K562 (cell line): Measurements from ENCODE around the gene BRAP. TPM values are rescaled to one million over a fixed set of nuclear protein-coding genes. Genes with fewer than 3 reads are reported as not detected.

Source experiments
- CBFA2T2 ChIP-seq: fragments of 450-650 bp; conservative IDR thresholded peaks from 2 replicates; pipeline ENCODE4 v1.6.1; 2017; ENCODE audit warnings: mild to moderate bottlenecking
- CCNT2 ChIP-seq: IDR thresholded peaks from 2 replicates; pipeline ENCODE4 v1.6.1; 2011; ENCODE audit warnings: borderline replicate concordance, low read depth, mild to moderate bottlenecking, moderate library complexity, mixed read lengths, low read length; ENCODE audit not compliant: insufficient read length; ENCODE audit errors: extremely low read depth
- CREB5 ChIP-seq: fragments of 250-450 bp; sonication (Bioruptor Pico); IDR thresholded peaks from 2 replicates; pipeline ENCODE4 v1.5.0; 2020; ENCODE audit warnings: mild to moderate bottlenecking
- KDM2B ChIP-seq: fragments of 250-450 bp; sonication (Bioruptor Pico); IDR thresholded peaks from 2 replicates; pipeline ENCODE4 v1.8.0; 2021; ENCODE audit warnings: mild to moderate bottlenecking, moderate library complexity
- POU5F1 ChIP-seq: fragments of 150-350 bp; IDR thresholded peaks from 2 replicates; pipeline ENCODE4 v1.6.1; 2014; ENCODE audit warnings: borderline replicate concordance, low read length, low read depth, mild to moderate bottlenecking; ENCODE audit not compliant: partially characterized antibody
- SOX6 ChIP-seq: fragments of 450-650 bp; IDR thresholded peaks from 2 replicates; pipeline ENCODE4 v1.6.1; 2014; ENCODE audit warnings: mild to moderate bottlenecking
- TAF15 ChIP-seq: fragments of 200-400 bp; formaldehyde crosslinking; IDR thresholded peaks from 2 replicates; pipeline ENCODE4 v1.6.1; 2017; ENCODE audit warnings: mild to moderate bottlenecking, low read depth, low read length, moderate library complexity
- TAL1 ChIP-seq: fragments of 450-650 bp; IDR thresholded peaks from 2 replicates; pipeline ENCODE4 v1.6.1; 2016; ENCODE audit warnings: mild to moderate bottlenecking
- XRCC4 ChIP-seq: IDR thresholded peaks from one replicate; pipeline ENCODE4 v1.6.1; 2011; ENCODE audit not compliant: insufficient read depth, insufficient read length; ENCODE audit errors: extremely low read depth
- ZNF263 ChIP-seq: sonication (generic); formaldehyde crosslinking; IDR thresholded peaks from 2 replicates; pipeline ENCODE4 v1.8.0; 2022; ENCODE audit warnings: mild to moderate bottlenecking, missing genetic modification reagents, borderline replicate concordance
- polyA plus RNA-seq, 8 experiments: library from polyadenylated mRNA; depleted of rRNA in 4 of 8; stranded (reverse) in 5 of 8; unstranded in 3 of 8; fragments of >200 nt; fragmentation: Nextera tagmentation in 2 of 8; fragmentation: Illumina TruSeq in 1 of 8; extraction: Ambion mirVana in 2 of 8; extraction: Trizol in 1 of 8; gene quantifications; 2 replicates each; pipeline versions ENCODE4 v1.2.1 to v1.2.3, GENCODE V29; 2011 to 2014; ENCODE audit warnings: inconsistent platforms in 1 of 8, missing spikeins in 1 of 8
- total RNA-seq, 7 experiments: library from RNA; depleted of rRNA in 6 of 7; stranded (reverse); fragments of >200 nt in 6 of 7; fragmentation: Illumina TruSeq in 2 of 7; extraction: Trizol in 2 of 7; gene quantifications; 2 replicates each; pipeline versions ENCODE4 v1.2.1 to v1.2.3, GENCODE V29; 2011 to 2021; ENCODE audit warnings: low replicate concordance in 1 of 7
- TF ChIP-seq, protein P1 (sequence below), 2 experiments: fragments of 450-650 bp; IDR thresholded peaks; 2 replicates each; pipeline ENCODE4 v1.6.1; 2016; ENCODE audit warnings: mild to moderate bottlenecking in 2 of 2, borderline replicate concordance in 1 of 2, low read depth in 1 of 2, moderate library complexity in 1 of 2
- TF ChIP-seq, protein P2 (sequence below): fragments of 450-650 bp; IDR thresholded peaks from one replicate; pipeline ENCODE4 v1.6.1; 2018; ENCODE audit warnings: mild to moderate bottlenecking, moderate library complexity; ENCODE audit not compliant: partially characterized antibody
- TF ChIP-seq, protein P3 (sequence below): IDR thresholded peaks from 2 replicates; pipeline ENCODE4 v1.6.1; 2012; ENCODE audit warnings: low read depth, low read length, improper control_type of control experiment, borderline replicate concordance

The BRAP gene
- total and polyA plus RNA-seq, 9 of the 15 experiments (the other 6 are each of a cell fraction or from before 2014, with no cell fraction given): 2.2 to 32.6 (median 27.5) TPM

DNA sequence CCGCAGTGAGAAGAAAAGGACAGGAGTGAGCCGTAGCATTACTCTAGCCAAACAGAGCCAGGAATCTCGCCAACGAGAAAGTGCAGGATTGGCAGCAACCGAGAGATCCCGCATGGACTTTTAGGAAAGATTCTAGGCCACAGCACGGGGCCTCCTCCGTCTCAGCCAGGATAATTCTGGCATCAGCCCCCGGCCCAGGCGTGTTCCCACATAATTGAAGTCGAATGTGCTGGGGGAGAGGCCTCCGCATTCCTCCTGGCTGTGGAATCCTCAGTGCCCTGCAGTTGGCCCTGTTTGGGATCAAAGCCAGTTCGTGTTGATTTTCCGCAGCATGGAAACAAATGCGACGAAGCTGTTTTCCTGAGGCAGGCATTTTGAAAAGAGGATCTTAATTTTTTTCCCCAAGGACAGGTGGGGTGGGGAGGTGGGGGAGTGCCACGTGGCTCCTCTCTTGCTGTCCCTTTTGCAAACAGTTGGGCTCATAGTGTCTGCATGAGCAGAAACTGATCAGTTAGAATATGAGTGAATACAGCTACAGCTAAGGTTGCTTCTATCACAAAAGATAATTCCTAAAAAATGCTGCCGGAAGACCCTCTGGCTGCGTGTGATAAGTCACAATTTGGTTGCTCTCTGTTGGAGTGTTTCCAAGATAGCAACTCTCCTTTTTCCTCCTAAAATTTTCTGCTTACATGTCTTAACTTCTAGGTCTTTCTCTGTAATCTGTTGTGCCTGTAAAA, 49.4 kb downstream of the BRAP start (continued):
- TF ChIP-seq, protein P1, sequence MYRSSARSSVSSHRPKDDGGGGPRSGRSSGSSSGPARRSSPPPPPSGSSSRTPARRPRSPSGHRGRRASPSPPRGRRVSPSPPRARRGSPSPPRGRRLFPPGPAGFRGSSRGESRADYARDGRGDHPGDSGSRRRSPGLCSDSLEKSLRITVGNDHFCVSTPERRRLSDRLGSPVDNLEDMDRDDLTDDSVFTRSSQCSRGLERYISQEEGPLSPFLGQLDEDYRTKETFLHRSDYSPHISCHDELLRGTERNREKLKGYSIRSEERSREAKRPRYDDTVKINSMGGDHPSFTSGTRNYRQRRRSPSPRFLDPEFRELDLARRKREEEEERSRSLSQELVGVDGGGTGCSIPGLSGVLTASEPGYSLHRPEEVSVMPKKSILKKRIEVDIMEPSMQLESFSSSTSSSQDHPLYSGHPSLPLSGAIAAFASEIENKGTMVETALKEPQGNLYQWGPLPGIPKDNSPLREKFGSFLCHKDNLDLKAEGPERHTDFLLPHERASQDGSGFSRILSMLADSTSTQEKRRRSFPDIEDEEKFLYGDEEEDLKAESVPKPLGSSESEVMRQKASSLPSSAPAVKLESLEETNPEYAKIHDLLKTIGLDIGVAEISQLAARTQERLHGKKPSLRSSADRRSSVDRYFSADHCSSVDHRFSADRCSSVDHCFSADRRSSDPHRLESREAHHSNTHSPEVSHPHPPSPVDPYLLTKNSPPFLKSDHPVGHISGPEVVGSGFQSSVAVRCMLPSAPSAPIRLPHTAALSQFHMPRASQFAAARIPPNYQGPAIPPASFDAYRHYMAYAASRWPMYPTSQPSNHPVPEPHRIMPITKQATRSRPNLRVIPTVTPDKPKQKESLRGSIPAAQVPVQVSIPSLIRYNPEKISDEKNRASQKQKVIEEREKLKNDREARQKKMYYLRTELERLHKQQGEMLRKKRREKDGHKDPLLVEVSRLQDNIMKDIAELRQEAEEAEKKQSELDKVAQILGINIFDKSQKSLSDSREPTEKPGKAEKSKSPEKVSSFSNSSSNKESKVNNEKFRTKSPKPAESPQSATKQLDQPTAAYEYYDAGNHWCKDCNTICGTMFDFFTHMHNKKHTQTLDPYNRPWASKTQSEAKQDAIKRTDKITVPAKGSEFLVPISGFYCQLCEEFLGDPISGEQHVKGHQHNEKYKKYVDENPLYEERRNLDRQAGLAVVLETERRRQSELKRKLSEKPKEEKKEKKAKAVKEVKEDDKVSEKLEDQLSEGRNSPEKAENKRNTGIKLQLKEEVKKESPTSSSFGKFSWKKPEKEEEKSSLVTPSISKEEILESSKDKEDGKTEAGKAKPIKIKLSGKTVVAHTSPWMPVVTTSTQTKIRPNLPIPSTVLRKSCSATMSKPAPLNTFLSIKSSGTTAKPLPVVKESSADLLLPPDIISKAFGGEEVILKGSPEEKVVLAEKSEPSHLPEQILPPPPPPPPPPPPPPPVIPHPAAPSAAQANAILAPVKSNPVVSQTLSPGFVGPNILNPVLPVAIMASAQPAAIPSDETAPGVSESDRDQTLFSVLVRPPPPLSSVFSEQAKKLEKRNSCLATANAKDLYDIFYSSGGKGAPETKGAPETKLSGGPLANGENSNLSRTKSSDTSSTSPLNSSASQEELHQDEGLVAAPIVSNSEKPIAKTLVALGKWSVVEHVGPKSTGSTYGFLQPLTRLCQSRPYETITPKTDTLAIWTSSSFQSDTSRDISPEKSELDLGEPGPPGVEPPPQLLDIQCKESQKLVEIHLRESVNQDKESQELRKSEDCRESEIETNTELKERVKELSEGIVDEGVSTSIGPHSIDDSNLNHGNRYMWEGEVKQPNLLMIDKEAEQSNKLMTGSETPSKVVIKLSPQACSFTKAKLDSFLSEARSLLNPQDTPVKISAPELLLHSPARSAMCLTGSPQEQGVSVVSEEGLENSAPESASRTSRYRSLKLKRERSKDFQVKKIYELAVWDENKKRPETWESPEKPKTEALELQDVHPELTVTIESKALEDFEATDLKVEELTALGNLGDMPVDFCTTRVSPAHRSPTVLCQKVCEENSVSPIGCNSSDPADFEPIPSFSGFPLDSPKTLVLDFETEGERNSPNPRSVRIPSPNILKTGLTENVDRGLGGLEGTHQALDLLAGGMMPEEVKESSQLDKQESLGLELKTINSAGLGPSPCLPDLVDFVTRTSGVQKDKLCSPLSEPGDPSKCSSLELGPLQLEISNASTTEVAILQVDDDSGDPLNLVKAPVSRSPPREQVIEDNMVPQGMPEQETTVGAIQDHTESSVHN (IDR thresholded peaks at IDR 0.05; ENCODE audit: borderline replicate concordance in 1 of 2, low read depth in 1 of 2): 0 out of 4 replicates have a peak, but pooled peaks have one; percentile 19 to 85
- TF ChIP-seq, protein P2, sequence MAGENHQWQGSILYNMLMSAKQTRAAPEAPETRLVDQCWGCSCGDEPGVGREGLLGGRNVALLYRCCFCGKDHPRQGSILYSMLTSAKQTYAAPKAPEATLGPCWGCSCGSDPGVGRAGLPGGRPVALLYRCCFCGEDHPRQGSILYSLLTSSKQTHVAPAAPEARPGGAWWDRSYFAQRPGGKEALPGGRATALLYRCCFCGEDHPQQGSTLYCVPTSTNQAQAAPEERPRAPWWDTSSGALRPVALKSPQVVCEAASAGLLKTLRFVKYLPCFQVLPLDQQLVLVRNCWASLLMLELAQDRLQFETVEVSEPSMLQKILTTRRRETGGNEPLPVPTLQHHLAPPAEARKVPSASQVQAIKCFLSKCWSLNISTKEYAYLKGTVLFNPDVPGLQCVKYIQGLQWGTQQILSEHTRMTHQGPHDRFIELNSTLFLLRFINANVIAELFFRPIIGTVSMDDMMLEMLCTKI: no peak
- TF ChIP-seq CREB5 (CRISPR knock-in tag): no peak
- TF ChIP-seq ZNF263 (CRISPR knock-in tag): 0 out of 2 replicates have a peak, but pooled peaks have one; percentile 25
- TF ChIP-seq KDM2B (CRISPR knock-in tag): no peak
- TF ChIP-seq SOX6: peak; percentile 71
- no peak for TF ChIP-seq TAF15
- TF ChIP-seq, protein P3, sequence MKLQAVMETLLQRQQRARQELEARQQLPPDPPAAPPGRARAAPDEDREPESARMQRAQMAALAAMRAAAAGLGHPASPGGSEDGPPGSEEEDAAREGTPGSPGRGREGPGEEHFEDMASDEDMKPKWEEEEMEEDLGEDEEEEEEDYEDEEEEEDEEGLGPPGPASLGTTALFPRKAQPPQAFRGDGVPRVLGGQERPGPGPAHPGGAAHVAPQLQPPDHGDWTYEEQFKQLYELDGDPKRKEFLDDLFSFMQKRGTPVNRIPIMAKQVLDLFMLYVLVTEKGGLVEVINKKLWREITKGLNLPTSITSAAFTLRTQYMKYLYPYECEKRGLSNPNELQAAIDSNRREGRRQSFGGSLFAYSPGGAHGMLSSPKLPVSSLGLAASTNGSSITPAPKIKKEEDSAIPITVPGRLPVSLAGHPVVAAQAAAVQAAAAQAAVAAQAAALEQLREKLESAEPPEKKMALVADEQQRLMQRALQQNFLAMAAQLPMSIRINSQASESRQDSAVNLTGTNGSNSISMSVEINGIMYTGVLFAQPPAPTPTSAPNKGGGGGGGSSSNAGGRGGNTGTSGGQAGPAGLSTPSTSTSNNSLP: no peak
- peak; percentile 88 for TF ChIP-seq TAL1
- no peak for TF ChIP-seq XRCC4
- peak; percentile 49 for TF ChIP-seq CCNT2
- no peak for TF ChIP-seq POU5F1
- TF ChIP-seq CBFA2T2: peak; percentile 88
